HG03565 (cell line): Measurements from ENCODE around the gene WIPI1.
"Not testable (repeated sequence)": the region's sequence is repeated elsewhere in the genome, so short reads cannot be mapped to it uniquely, and the experiment has no call there.

Experiments
- ATAC-seq: cut with Tn5 transposase; IDR thresholded peaks from one replicate; pipeline ENCODE4 v1.9.1; 2021; ENCODE audit warnings: mild to moderate bottlenecking, moderate library complexity; ENCODE audit not compliant: unreplicated experiment

Gene WIPI1

GRCh38 chr17:68418876-68419275 lies 38.4 kb downstream of the WIPI1 start:
- no peak for ATAC-seq

DNA sequence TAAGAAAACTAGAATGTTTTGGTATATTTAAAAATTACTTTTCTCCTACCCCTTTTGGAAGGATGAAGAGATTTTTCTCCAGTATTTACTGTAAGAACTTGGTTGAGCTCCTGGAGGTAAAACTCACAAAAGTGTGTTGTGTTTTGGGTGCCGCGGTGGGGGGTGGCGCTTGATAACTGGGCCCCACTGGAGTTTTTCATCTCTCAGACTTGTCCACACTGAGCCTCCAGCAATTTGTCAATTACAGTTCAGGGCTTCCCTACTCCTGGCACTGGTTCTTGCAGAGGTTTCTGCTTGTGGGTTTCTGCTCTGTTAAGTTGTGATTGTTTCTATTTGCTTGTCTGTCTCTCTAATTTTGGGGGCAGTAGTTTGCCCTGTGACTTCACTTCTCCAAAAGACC lies 40.0 kb downstream of the WIPI1 start:
- ATAC-seq, result no peak

- ATAC-seq, result not testable (repeated sequence)
These were observed 42.4 kb downstream of the WIPI1 start for GRCh38 chr17:68414901-68415300.

DNA sequence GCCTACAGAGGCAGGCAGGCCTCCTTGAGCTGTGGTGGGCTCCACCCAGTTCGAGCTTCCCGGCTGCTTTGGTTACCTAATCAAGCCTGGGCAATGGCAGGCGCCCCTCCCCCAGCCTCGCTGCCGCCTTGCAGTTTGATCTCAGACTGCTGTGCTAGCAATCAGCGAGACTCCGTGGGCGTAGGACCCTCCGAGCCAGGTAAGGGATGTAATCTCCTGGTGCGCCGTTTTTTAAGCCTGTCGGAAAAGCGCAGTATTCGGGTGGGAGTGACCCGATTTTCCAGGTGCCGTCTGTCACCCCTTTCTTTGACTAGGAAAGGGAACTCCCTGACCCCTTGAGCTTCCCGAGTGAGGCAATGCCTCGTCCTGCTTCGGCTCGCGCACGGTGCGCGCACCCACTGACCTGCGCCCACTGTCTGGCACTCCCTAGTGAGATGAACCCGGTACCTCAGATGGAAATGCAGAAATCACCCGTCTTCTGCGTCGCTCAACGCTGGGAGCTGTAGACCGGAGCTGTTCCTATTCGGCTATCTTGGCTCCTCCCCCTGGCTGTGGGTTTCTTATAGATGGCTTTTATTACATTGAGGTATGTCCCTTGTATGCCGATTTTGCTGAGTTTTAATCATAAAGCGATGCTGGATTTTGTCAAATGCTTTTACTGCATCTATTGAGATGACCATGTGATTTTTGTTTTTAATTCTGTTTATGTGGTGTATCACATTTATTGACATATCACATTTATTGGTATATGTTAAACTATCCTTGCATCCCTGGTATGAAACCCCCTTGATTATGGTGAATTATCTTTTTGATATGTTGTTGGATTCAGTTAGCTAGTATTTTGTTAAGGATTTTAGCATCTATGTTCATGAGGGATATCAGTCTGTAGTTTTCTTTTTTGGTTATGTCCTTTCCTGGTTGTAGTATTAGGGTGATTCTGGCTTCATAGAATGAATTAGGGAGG lies 43.4 kb downstream of the WIPI1 start:
- not testable (repeated sequence) for ATAC-seq

DNA sequence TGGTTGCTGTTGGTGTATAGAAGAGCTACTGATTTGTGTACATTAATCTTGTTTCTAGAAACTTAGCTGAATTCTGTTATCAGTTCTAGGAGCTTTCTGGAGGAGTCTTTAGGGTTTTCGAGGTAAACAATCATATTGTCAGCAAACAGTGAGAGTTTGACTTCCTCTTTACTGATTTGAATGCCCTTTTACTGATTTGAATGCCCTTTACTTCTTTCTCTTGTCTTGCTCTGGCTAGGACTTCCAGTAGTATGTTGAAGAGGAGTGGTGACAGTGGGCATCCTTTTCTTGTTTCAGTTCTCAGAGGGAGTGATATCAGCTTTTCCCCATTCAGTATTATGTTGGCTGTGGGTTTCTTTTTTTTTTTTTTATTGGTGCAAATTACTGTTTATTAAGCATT lies 49.6 kb downstream of the WIPI1 start:
- not testable (repeated sequence) for ATAC-seq

DNA sequence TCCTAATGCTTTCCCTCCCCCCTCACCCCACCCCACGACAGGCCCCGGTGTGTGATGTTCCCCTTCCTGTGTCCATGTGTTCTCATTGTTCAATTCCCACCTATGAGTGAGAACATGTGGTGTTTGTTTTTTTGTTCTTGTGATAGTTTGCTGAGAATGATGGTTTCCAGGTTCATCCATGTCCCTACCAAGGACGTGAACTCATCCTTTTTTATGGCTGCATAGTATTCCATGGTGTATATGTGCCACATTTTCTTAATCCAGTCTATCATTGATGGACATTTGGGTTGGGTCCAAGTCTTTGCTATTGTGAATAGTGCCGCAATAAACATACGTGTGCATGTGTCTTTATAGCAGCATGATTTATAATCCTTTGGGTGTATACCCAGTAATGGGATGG lies 53.5 kb downstream of the WIPI1 start:
- ATAC-seq, result not testable (repeated sequence)

GRCh38 chr17:68403122-68403521 lies 54.2 kb downstream of the WIPI1 start:
- no peak for ATAC-seq

- ATAC-seq, result no peak
These were observed 56.0 kb downstream of the WIPI1 start for GRCh38 chr17:68401288-68401687.

GRCh38 chr17:68400404-68400735 lies 56.9 kb downstream of the WIPI1 start:
- no peak for ATAC-seq

DNA sequence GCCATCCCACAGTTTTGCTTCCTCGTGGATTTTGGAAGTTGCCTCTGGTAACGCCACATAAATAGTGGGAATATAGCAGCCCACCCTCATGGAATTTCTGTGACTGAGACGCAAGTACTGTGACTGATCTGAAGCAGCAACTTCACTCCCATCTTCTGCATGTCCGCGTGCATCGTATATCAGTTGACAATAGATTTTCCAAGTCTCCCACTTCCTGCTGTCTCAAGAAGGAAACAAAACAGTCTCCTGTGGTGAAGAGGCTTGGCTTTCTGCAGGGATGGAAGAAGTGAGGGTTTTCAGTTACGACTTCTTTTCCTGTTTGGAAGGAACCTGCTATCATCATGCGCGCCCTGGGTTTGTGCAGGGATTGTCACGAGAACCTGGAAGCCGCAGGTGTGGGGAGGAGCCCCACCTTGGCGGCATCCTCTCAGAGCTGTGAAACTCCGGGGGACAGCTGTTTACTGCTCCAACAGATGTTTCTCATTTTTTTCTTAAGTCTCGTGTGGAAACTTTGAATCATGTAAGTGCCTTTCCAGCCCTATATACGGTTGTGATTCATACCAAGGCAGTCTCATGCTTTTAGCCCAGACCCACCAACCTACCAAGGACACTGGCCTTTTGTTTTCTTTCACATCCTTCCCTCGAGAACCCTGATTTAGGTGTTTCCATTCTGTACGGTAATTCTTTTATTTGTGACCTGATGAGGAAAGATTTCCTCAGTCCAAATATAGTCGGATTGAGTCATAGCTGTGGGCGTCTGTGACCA lies 57.5 kb downstream of the WIPI1 start:
- ATAC-seq, result no peak

DNA sequence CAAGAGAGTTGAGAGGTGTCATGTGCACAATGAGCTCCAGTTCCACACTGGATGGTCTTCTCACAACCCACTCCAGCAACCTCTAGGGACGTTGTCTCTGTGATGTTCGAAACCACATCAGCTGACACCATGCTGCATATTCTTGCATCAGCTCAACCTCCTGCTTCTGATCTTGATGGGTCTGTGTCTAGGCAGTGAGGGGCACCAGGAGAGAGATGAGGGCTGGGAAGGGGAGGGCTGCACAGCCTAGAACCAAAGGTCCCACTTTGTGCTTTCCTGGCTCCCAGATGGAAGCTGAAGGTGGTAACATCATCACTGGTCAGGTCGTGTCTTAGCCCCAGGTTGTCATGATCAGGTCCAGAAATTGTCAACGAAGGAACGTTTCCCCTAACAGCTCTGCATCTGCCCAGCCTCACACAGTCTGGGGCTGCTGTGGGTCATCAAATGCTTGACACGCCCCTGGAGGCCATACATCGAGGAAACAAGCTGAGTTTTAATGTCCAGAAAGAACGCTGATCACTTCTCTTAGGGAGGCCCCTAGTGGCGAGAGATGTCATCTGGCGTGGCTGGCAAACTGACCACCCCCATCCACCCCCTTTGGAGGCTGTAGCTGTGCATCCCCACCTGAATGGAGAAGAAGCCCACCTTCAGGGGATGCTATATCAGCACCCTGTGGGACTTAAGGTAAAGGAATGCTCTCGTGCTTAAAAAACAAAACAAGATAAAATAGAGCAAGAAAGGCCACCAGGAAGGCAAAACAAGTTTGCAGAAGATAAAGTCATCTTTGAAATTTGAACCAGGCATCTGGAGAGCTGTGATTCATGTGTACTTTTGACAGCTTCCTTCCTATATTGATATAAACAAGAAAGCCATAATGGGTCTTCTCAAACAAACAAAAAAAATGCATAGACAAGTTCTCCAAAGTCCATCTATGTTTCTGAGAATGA lies 58.3 kb downstream of the WIPI1 start:
- peak; percentile 71 for ATAC-seq

DNA sequence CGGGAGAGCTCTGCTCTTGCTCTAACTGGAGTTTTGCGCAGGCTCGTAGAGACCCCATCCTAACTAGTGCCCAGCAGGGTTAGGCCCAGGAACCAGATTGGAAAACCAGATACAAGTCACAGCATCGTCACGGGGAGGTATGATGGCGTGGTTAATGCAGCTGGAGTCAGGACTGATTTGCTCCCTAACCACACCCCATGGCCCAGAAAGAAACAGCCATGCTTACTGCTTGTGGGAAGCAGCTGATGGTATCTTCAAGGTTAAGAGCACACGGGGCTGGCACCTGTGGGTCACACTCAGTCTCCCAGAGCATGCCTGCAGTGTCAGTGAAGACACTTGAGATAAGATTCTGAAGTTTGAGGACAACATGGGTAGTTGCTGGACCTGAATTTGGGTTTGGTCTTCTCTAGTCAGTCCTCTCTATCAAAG lies 60.2 kb downstream of the WIPI1 start:
- ATAC-seq, result no peak

- no peak for ATAC-seq
These were observed 60.8 kb downstream of the WIPI1 start for GRCh38 chr17:68396226-68397107.

GRCh38 chr17:68394608-68395331 lies 62.5 kb downstream of the WIPI1 start:
- ATAC-seq, result no peak

DNA sequence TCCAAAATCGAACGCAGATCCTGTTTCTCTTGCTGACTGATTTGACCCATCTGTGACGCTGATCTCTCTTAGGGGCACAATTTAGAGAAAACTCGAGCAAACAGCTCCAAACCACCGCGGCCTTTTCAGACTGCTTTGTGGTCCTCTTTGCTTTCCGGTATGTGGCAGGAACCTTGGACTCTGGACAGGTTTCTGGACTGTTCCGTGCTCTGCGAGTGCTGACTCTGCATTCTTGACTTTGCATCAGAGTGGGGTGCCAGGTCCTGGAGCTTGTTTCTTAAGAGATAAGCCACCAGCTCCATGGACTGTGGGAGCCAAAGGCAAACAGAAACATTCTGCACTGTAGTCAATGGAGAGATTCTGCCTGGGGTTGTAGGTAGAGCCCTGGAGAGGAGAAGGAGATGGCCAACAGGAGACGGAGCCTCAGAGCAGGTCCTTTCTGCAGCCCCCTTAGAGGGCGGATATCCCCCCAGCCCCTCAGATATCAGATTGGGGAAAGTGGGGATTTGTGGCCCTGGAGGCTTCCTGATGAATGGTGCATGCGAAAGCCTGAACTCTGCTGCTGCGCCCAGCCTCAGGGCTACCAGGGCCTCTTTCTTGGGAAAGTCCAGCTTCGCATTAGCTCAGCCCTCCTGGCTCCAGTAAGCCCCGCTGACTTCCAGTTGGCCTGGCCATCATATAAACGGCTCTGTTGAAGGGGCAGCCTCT lies 65.6 kb downstream of the WIPI1 start:
- ATAC-seq, result no peak

DNA sequence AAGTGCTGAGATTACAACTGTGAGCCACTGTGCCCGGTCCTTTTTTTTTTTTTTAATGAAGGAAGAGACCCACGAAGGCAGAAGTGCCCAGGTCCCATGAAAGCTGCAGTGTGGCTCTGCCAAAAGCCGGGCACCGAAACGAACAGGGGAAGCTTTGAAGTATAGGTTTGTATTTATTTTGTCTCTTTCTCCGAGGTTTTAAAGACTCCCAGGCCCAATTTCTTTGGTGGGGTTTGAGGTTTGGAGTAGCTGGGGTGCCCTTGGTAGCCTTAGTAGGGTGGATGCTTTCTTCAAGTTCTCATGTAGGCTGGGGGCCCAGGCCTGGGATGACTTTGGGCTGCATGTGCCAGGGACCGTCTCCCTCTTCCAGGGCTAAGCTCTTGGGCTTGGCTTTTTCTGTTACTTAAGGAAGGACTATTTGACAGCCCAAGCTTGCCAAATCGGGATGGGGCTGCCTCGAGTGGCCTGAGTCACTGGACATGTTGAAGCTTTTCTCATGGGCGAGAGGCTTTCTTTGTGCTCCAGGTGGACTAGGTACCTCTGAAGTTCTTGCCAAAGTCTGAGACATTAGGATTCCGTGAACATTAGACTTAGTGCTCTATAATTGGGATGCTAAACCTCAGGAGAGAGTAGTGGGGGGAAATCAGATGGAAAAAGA lies 66.3 kb downstream of the WIPI1 start:
- no peak for ATAC-seq

DNA sequence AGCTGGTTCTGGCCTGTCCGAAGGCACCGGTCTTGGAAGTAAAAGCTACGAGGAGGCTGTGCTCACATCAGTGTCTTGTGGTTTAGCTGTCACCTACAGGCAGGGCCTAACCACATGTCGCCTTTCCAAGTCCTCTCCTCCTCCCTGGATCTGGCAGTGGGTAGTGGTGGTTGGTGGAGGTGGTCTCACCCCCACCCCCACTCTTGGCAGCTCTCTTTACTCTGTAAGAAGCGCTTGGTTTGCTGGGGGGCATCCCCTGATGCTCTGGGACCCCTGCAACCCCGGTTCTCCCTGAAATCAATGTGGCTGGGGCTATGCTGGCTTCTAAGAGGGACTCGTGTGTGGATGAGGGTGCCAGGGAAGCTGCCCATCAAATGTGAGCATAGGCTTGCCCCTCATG lies 68.3 kb downstream of the WIPI1 start:
- ATAC-seq, result no peak
